Lower leg skin (tissue), 4 donors: ENCODE measurements around the gene KCNS1. TPM values are rescaled to one million over a fixed set of nuclear protein-coding genes. Genes with fewer than 3 reads are reported as not detected.

Experiments used
- DNase-seq, 2 donors: peaks; one replicate each; pipeline ENCODE4 v3.0.0-alpha.2; 2019; ENCODE audit warnings: low spot score in 2 of 2
- H3K4me3 ChIP-seq: fragments of 200-600 bp; sonication (generic); 2 replicates; pipeline ENCODE4 v1.5.1; 2017; ENCODE audit warnings: mild to moderate bottlenecking, low read depth; ENCODE audit not compliant: poor library complexity, severe bottlenecking
- POLR2A ChIP-seq, 2 donors: fragments of 450-650 bp; IDR thresholded peaks; one replicate each; pipeline ENCODE4 v1.6.1; 2016 to 2017; ENCODE audit warnings: antibody characterized with exemption in 2 of 2, mild to moderate bottlenecking in 1 of 2, moderate library complexity in 1 of 2
- WGBS, 2 donors: methylation state at CpG; one replicate each; pipeline ENCODE4 v1.1.5; 2018; 5-methylcytosine and 5-hydroxymethylcytosine counted together
- intact Hi-C: fragments of 100-400 bp; cut with DNase I; formaldehyde crosslinking; loops from one replicate; pipeline ENCODE4 v1.15.0; 2023; ENCODE audit warnings: low total_unique reads
- total RNA-seq, 4 donors: library from RNA; depleted of rRNA; stranded (reverse); fragments of >200 nt; gene quantifications; one replicate each; pipeline ENCODE4 v1.1.0, GENCODE V29; 2016
- TF ChIP-seq, protein P1 (sequence below), 3 donors: fragments of 450-650 bp; IDR thresholded peaks; one replicate each; pipeline ENCODE4 v1.5.1; 2016; ENCODE audit warnings: antibody characterized with exemption in 3 of 3, mild to moderate bottlenecking in 3 of 3, moderate library complexity in 2 of 3

KCNS1 gene
- total RNA-seq, 4 donors from 2014 or later = 0.84 to 2.3 (median 1.3) TPM

GRCh38 chr20:45117581-45117980, 16.7 kb upstream of the KCNS1 start:
- intact Hi-C loops = no loop called here
- no peak for DNase-seq
- 55 to 63% methylated on average over 4 of the region's 4 CpGs for WGBS, 2 donors
- TF ChIP-seq POLR2A (IDR thresholded peaks at IDR 0.05) = no peak
- TF ChIP-seq, protein P1, sequence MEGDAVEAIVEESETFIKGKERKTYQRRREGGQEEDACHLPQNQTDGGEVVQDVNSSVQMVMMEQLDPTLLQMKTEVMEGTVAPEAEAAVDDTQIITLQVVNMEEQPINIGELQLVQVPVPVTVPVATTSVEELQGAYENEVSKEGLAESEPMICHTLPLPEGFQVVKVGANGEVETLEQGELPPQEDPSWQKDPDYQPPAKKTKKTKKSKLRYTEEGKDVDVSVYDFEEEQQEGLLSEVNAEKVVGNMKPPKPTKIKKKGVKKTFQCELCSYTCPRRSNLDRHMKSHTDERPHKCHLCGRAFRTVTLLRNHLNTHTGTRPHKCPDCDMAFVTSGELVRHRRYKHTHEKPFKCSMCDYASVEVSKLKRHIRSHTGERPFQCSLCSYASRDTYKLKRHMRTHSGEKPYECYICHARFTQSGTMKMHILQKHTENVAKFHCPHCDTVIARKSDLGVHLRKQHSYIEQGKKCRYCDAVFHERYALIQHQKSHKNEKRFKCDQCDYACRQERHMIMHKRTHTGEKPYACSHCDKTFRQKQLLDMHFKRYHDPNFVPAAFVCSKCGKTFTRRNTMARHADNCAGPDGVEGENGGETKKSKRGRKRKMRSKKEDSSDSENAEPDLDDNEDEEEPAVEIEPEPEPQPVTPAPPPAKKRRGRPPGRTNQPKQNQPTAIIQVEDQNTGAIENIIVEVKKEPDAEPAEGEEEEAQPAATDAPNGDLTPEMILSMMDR (IDR thresholded peaks at IDR 0.05) = no peak
- H3K4me3 ChIP-seq = no peak overlapping the region

DNA sequence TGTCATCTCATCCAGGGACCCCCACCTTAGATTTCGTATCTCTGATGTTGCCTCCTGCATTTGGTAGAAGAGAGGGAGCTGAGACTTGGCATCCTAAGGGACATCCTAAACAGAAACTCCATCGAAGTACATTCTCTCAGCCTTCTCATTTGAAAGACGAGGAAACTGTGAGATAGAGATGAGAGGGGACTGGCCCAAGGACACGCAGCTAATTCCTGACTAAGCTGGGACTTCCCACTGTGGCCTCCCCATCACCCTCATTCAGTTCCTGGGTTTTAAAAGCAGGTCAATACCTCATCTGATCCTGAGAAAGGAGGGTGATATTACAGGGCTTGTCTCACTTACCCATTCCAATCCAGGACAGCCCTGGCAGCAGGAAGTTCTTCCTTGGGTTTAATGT, 14.9 kb upstream of the KCNS1 start:
- TF ChIP-seq, protein P1 (IDR thresholded peaks at IDR 0.05) = no peak
- TF ChIP-seq POLR2A (IDR thresholded peaks at IDR 0.05) = no peak
- intact Hi-C loops = no loop called here
- H3K4me3 ChIP-seq = no peak overlapping the region
- DNase-seq = no peak
- 55 to 71% methylated on average over 4 of the region's 4 CpGs for WGBS, 2 donors

- 40 to 57% methylated on average over 3 of the region's 3 CpGs for WGBS, 2 donors
- H3K4me3 ChIP-seq = no peak overlapping the region
- DNase-seq = no peak
- intact Hi-C loops = no loop called here
- TF ChIP-seq, protein P1 (IDR thresholded peaks at IDR 0.05) = no peak
- no peak for TF ChIP-seq POLR2A (IDR thresholded peaks at IDR 0.05)
These were observed 14.5 kb upstream of the KCNS1 start for GRCh38 chr20:45115386-45115774.

GRCh38 chr20:45114465-45115385, 13.8 kb upstream of the KCNS1 start, which contains the start of gene WFDC5:
WFDC5 (minus strand) TSS chr20:45115174; CDS start chr20:45115083, 91 bp downstream.
- 29 to 42% methylated on average over 15 to 16 of the region's 16 CpGs for WGBS, 2 donors
- peak in 1 of 2 donors; percentile 74 for DNase-seq
- intact Hi-C loops = no loop called here
- no peak within 1 kb of the TSS for H3K4me3 ChIP-seq
- TF ChIP-seq POLR2A (IDR thresholded peaks at IDR 0.05) = no peak
- TF ChIP-seq, protein P1 (IDR thresholded peaks at IDR 0.05) = no peak

GRCh38 chr20:45113865-45114264, 12.9 kb upstream of the KCNS1 start:
- intact Hi-C loops = no loop called here
- 64 to 70% methylated on average over 3 of the region's 3 CpGs for WGBS, 2 donors
- no peak overlapping the region for H3K4me3 ChIP-seq
- TF ChIP-seq, protein P1 (IDR thresholded peaks at IDR 0.05) = no peak
- TF ChIP-seq POLR2A (IDR thresholded peaks at IDR 0.05) = no peak
- DNase-seq = no peak
